HG02870 (cell line): Measurements from ENCODE around the gene ACTR3.

Experiments used
- ATAC-seq: cut with Tn5 transposase; IDR thresholded peaks from one replicate; pipeline ENCODE4 v1.9.1; 2021; ENCODE audit warnings: mild to moderate bottlenecking, moderate library complexity; ENCODE audit not compliant: unreplicated experiment

Gene ACTR3

GRCh38 chr2:113875135-113875534 is 14.8 kb upstream of the ACTR3 start:
- ATAC-seq: no peak

GRCh38 chr2:113876503-113877387 is 13.1 kb upstream of the ACTR3 start:
- ATAC-seq: no peak

- peak; percentile 51 for ATAC-seq
Measured at GRCh38 chr2:113877711-113878598, 11.9 kb upstream of the ACTR3 start.

DNA sequence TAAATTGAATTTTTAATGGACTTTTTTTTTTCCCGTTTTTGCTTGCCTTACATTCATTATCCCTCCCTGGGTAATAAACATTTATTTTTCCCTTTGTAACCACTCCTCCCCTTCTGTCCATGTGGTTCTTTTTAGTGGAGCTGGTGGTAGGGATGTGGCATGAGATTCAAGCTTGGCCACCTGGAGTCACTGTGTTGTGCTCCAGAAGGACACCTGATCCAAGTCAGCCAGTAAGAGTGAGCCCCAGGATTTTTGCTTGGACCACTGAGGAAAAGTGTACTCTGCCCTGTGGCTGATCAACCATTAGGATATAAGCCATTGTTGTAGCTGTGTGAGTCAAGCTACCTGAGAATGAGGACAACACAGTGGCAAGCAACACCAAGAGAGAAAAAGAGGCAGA is 11.1 kb upstream of the ACTR3 start:
- ATAC-seq: no peak

- no peak for ATAC-seq
Measured at GRCh38 chr2:113879457-113879856, 10.4 kb upstream of the ACTR3 start.

DNA sequence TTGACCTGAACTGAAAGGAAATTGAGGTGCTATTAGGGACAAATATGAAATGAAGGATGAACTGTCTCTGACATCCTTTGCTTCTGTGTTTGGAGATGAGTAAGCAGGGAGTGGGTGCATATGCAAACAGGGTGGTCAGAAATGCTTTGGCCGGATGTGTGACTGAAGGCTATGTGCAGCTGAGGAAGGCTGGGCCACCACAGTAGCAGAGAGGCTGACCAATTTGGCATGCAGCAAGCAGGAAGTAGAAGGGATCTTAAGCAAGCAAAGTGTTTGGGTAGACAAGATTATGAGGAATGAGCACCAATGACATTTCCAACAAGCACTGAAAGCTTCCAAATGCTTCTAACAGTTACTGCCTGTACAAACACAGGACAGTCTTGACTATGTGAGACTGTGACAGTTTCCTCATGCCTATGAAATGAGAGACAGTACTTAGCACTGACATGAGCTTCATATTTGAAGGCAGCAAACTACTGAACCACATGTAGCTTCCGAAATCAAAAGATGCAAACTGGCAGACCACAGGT is 3.3 kb upstream of the ACTR3 start:
- ATAC-seq: peak; percentile 67

GRCh38 chr2:113887009-113887792 is 2.7 kb upstream of the ACTR3 start:
- ATAC-seq: no peak

GRCh38 chr2:113888641-113889470 is 1.0 kb upstream of the ACTR3 start:
- no peak for ATAC-seq

- ATAC-seq: peak; percentile 23
Measured at GRCh38 chr2:113890253-113891235, 655 bp downstream of the ACTR3 start.

- ATAC-seq: no peak
Measured at GRCh38 chr2:113891265-113891959, 1.5 kb downstream of the ACTR3 start.

GRCh38 chr2:113892004-113892710 is 2.3 kb downstream of the ACTR3 start:
- ATAC-seq: no peak

GRCh38 chr2:113894156-113894743 is 4.4 kb downstream of the ACTR3 start:
- ATAC-seq: no peak

- no peak for ATAC-seq
Measured at GRCh38 chr2:113895301-113895700, 5.4 kb downstream of the ACTR3 start.

- no peak for ATAC-seq
Measured at GRCh38 chr2:113895819-113896563, 6.1 kb downstream of the ACTR3 start.

GRCh38 chr2:113896791-113897190 is 6.9 kb downstream of the ACTR3 start:
- no peak for ATAC-seq

DNA sequence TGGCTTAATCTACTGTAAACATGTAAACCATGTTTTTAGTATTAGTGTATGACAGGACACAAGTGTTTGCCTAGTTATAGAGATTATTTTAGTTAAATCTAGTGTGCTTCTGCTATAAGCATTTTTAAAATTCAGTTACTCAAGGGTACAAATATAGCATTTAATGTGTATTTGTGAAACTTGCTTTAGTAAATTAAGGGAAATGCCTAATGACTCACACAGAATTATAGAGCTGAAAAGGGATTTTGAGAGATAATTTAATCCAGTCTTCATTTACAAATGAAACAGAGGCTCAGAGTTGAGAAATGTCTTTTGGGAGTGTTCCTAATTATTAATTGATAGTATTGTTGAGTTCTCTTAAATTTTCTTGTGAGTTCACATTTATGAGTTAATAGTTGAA is 8.2 kb downstream of the ACTR3 start:
- no peak for ATAC-seq
